GM18907 (cell line): Measurements from ENCODE around the gene QRICH1.
"Not testable (repeated sequence)": the region's sequence is repeated elsewhere in the genome, so short reads cannot be mapped to it uniquely, and the experiment has no call there.

Source experiments
- ATAC-seq: cut with Tn5 transposase; IDR thresholded peaks from one replicate; pipeline ENCODE4 v1.9.1; 2021; ENCODE audit warnings: mild to moderate bottlenecking, moderate library complexity; ENCODE audit not compliant: unreplicated experiment

Gene QRICH1

DNA sequence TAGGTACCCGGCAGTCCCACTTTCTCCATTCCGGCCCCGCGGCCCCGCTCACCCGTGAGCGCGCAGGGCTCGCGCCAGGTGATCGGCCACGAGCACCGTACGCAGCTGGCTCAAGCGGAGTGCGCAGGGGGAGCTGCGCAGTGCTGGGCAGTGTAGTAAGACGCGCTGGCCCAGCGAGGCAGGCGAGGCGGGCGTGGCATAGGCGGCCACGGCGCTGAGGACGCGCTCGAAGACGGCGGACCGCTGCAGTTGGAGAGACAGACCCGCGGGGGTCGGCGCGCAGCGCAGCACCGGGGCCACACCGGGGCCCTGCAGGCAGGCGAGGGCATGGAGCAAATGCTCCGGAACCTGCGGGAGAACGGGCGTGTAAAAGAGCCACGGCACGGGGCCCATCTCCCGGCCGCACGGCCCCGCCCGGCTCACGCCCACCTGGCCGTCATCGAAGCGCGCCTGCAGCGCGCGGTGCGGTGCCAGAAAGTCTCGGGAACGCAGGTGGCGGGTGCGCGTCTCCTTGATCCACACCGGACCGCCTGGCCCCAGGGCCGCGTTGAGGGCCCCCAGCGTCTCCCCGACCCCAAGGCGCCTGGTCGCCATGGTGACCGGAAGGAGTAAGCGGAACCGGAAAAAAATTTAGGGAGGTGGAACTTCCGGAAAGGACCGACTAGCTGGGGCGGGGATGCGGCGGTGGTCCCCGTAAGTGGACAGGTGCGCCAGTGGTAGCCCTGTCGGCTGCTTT is 75.7 kb downstream of the QRICH1 start, which contains the start of gene DALRD3:
DALRD3 (minus strand) TSS at position 610 of the 736 bp plus-strand sequence; CDS start at position 594, 16 bp downstream.
- ATAC-seq = no peak

DNA sequence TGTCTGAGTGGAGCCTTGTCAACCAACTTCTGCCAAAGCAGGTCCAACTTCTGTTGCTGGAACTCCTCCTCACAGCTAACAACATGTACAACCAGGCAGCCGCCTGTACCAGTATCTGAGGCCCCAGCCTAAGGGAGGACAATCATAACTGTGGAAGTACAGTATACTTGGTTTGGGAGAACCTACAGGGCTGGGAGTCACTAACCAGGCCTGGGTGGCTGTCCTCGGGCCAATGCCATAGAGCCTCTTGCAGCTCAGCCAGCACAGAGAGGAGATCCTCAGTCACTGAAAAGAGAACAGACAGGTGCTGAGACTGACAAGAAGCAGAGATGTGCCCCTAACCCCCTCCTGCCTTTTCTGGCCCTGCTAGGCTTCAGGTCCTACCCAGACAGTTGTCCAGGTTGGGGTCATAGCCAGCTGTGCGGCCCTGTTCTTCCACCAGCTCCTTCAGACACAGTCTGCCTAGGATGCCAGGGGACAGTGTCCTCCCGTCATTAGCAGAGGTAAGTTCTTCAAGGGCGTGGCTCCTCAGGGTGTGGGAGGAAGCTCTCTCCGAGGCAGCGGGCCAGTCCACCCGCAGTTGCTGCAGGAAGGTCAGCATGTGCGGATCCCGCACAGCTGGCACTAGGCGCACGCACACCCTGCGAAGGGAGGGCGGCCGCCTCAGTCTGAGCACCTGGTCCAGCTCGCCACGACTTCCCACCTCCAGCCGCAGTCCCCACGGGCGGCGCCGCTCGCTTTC is 76.5 kb downstream of the QRICH1 start:
- no peak for ATAC-seq

DNA sequence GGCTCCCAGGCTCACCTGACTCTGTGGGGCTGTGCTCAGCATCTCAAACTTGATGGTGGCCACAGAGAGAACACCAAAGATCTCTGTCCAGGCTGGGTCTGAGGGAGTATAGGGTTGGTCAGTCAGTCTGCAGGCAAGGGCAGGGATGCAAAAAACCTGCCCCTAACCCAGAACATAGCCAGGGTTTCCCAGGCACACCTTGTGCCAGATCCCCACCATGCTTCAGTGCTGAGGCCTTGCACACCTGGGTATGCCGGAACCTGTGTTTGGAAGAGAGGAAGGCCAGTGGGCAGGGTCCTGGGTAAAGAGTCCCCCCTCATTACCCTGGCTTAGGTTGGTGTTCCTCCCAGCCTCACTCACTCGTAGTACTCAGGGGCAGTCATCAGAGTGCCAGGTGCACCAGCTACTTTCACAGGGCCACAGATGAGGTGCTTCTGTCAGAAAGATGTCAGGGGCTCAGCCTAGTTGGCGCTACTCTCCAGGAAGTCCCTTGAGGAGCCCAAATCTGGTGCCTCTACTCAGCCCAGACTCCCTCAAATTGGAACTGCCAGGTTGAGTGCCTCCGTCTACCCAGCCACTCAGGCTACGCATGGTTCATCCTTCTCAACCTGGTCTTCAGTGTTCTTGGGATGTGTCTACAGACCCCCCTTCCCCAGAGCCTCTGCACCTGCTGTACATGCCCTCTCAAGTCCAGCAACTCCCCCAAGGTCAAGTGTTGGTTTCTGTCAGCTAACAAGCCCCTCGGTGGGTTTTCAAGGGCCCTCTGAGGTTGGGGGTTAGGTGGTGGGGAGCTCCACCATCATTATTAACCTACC is 77.2 kb downstream of the QRICH1 start:
- ATAC-seq = no peak

DNA sequence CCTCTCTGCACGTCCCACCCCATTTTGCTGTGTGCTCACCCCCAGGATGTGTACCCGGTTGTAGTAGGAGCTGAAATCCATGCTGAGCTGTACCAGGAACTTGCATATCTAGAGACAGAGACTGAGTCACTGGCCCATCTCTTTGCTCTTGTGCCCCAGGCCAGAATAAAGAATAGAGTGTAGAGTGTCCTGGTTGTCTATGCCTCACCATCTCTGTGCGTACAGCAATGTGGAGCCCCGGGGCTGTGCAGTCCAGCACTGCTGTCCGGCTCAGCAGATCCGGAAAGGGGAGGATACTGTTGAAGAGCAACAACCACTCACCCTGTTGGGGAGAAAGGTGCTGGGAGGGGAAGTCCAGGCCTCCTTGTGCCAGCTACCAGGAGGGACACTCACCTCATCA is 78.1 kb downstream of the QRICH1 start:
- ATAC-seq = no peak

DNA sequence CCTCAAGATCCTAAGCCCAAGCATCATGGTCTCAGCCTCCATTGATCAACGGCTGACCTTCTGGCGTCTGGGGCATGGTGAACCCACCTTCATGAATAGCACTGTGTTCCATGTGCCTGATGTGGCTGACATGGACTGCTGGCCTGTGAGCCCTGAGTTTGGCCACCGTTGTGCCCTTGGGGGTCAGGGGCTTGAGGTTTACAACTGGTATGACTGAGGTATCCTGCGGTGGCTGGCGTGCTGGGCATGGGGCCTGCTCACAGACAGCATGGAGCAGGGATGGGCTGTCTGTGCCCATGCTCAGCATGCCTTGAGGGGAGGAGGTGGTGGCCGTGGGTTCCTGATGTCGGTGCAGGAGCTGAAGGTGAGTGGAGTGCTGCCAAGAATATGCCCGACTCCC is 78.8 kb downstream of the QRICH1 start:
- no peak for ATAC-seq

DNA sequence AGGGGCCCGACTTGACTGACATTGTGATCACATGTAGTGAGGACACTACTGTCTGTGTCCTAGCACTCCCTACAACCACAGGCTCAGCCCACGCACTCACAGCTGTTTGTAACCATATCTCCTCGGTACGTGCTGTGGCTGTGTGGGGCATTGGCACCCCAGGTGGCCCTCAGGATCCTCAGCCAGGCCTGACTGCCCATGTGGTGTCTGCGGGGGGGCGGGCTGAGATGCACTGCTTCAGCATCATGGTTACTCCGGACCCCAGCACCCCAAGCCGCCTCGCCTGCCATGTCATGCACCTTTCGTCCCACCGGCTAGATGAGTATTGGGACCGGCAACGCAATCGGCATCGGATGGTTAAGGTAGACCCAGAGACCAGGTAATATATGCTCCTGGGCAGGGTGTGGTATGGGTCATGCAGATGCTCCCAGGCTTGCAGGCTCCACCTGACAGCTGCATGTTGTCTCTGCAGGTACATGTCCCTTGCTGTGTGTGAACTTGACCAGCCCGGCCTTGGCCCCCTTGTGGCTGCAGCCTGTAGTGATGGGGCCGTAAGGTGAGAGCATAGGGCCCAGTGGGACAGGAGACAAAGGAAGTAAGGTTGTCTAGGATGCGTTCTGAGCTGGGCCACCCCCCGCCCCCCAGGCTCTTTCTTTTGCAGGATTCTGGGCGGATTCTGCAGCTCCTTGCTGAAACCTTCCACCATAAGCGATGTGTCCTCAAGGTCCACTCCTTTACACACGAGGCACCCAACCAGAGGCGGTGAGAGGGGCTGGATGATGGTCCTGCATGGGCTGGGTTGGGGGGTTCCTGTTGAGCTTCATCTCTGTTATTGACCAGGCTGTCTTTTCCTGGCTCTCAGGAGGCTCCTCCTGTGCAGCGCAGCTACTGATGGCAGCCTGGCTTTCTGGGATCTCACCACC is 79.9 kb downstream of the QRICH1 start:
- no peak for ATAC-seq

DNA sequence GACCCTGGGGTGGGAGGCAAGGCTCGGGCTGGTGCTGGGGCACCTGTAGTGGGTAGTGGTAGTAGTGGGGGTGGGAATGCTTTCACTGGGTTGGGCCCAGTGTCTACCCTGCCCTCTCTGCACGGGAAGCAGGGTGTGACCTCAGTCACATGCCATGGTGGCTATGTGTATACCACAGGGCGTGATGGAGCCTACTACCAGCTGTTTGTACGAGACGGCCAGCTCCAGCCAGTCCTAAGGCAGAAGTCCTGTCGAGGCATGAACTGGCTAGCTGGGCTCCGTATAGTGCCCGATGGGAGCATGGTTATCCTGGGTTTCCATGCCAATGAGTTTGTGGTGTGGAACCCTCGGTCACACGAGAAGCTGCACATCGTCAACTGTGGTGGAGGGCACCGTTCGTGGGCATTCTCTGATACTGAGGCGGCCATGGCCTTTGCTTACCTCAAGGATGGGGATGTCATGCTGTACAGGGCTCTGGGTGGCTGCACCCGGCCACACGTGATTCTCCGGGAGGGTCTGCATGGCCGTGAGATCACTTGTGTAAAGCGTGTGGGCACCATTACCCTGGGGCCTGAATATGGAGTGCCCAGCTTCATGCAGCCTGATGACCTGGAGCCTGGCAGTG is 80.6 kb downstream of the QRICH1 start:
- no peak for ATAC-seq

DNA sequence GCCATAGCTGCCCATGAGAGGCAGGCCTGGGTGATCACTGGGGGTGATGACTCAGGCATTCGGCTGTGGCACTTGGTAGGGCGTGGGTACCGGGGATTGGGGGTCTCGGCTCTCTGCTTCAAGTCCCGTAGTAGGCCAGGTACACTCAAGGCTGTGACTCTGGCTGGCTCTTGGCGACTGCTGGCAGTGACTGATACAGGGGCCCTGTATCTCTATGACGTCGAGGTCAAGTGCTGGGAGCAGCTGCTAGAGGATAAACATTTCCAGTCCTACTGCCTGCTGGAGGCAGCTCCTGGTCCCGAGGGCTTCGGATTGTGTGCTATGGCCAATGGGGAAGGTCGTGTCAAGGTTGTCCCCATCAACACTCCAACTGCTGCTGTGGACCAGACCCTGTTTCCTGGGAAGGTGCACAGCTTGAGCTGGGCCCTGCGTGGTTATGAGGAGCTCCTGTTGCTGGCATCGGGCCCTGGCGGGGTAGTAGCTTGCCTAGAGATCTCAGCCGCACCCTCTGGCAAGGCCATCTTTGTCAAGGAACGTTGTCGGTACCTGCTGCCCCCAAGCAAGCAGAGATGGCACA is 81.3 kb downstream of the QRICH1 start:
- no peak for ATAC-seq

DNA sequence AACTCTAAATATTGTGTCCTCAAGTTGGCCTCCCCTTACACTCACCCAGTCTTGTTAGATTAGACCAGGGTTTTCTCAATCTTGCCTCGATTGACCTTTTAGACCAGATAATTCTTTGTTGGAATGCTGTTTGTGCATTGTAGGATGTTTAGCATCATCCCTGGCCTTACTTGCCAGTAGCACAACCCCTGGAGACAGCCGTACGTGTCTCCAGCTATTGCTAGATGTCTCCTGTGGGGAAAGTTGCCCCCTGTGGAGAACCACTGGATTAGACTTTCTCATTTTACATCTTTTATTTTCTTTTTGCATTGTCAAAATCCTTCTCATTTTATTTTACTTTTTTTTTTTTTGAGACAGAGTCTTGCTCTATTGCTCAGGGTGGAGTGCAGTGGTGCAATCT is 84.5 kb downstream of the QRICH1 start:
- ATAC-seq = no peak

DNA sequence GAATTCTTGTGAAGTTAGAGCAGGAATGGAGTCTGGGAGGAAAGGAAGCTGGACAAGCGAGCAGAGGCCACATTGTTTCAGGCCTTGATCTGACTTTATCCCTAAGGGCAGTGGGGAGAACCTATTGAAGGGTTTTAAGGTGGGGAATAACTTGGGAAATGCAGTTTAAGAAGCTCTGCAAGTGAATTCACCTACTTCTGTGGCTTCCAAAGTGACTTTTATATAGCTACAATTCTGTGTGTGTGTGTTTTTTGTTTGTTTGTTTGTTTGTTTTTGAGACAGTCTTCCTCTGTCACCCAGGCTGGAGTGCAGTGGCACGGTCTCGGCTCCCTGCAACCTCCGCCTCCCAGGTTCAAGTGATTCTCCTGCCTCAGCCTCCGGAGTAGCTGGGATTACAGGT is 85.2 kb downstream of the QRICH1 start:
- ATAC-seq = not testable (repeated sequence)

DNA sequence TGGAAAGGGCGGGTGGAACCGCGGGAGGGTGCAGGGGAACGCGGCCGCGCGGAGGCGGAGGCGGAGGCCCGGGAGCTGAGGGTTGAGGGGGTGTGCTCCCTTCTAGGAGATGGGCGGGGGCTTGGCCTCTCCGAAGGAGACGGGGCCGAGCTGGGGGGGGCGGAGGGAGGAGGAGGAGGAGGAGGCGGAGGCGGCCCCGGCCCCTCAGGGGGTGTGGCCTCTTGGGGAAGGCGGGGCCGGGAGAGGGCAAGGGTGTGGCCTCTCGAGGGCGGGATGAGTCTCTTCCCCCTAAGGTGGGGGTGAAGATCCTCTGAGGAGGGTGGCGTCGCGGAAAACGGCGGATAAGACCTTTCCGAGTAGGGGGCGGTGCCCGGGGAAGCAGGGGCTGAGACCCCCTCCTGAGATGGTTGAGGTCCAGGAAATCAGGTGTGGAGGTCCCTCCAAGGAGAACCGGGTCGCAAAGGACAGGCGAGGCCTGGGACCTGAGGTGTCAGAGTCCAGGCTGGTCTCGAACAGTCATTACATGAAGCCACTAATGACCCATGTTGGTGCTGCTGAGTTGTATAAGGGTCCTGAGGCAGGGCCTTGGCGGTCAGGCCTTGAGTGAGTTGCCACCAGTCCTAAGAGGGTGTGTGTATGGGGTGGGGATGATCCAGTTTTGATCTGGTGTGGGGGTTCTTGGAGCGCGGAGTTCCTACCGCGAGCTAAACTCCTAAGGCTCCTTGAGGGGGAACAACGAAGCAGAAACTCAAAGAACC is 85.9 kb downstream of the QRICH1 start:
- peak; percentile 30 for ATAC-seq

DNA sequence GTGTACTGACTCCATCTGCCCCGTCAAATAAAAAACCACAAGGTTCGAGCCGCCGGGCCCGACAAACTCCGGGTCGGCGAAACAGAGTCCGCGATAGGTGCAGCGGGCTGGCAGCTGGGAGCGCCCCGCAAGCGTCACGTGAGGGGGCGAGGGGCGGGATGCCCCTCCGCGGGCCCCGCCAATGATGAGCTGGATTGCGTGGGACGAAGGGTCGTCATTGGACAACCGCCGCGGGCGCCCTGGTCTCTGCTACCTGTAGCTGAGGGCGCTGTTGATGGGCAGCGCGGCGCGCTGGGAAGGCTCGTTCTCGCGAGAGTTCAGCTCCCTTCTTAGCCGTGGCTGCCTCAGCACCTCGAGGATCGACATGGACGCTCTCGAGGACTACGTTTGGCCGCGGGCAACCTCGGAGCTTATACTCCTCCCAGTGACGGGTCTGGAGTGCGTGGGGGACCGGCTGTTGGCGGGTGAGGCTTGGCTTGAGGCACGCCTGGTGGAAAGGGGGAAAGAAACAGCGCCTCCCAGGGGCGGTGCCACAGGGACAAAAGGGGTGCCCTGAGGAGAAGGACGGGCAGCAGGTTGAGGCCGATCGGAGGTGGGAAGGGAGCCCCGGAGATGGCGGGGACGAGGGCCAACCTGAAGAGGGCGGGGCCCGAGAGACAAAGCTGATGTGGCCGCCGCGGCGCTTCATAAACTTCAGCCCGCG is 86.7 kb downstream of the QRICH1 start, which contains the start of gene WDR6:
WDR6 (plus strand) TSS at position 324 of the 703 bp plus-strand sequence; CDS start at position 365, 41 bp downstream.
- peak; percentile 88 for ATAC-seq

DNA sequence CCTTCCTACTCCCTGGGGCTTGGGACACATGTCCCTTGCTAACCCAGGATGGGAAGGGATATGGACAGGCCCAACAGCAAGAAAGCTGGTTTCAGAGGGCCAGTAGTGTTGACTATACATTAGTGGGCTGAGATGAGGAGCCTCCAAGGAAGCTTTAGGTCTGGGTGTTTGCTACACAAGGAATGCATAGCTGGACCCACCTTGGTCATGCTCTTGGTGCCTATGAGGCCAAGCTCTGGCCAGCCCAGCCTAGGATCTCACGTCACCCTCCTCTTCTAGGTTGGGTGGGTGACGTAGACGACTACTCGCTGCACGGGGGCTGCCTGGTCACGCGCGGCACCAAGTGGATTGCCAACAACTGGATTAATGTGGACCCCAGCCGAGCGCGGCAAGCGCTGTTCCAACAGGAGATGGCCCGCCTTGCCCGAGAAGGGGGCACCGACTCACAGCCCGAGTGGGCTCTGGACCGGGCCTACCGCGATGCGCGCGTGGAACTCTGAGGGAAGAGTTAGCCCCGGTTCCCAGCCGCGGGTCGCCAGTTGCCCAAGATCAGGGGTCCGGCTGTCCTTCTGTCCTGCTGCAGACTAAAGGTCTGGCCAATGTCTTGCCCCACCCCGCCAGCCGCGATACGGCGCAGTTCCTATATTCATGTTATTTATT is 87.3 kb downstream of the QRICH1 start:
- ATAC-seq = peak; percentile 3

DNA sequence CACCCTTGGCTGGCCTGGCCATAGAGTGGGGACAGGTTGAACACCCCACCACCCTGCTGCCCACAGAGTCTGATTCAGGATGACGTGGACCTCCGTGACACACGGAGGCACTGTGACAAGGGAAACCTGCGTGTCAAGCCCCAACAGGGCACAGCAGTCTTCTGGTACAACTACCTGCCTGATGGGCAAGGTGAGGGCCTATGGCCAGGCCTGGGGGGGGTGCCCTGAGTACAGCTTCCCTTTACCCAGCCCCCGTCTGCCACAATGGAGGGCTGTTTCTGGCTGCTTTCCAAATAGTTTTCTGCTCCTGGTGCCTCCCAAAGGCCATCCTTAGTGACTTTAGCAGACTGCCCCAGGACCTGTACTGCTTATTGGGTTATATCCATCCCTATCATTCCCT is 87.9 kb downstream of the QRICH1 start:
- ATAC-seq = no peak

DNA sequence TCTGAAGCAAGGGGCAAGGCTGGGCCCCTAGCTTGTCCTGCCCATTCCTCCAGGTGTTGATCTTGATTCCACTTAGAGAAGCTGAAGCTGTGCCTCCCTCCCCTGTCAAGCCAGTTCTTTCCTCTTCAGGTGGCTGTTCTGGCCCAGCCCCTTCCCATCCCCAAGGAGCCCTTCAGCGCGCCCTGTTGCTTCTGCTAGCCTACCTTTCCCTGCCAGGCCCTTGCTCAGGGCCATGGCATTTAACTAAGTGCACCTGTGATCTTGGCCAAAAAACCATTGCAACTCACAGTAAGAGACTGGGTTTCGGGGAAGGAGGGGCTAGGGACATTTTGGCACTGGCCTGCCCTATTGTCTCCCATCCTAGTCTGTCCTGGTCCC is 88.6 kb downstream of the QRICH1 start:
- no peak for ATAC-seq

DNA sequence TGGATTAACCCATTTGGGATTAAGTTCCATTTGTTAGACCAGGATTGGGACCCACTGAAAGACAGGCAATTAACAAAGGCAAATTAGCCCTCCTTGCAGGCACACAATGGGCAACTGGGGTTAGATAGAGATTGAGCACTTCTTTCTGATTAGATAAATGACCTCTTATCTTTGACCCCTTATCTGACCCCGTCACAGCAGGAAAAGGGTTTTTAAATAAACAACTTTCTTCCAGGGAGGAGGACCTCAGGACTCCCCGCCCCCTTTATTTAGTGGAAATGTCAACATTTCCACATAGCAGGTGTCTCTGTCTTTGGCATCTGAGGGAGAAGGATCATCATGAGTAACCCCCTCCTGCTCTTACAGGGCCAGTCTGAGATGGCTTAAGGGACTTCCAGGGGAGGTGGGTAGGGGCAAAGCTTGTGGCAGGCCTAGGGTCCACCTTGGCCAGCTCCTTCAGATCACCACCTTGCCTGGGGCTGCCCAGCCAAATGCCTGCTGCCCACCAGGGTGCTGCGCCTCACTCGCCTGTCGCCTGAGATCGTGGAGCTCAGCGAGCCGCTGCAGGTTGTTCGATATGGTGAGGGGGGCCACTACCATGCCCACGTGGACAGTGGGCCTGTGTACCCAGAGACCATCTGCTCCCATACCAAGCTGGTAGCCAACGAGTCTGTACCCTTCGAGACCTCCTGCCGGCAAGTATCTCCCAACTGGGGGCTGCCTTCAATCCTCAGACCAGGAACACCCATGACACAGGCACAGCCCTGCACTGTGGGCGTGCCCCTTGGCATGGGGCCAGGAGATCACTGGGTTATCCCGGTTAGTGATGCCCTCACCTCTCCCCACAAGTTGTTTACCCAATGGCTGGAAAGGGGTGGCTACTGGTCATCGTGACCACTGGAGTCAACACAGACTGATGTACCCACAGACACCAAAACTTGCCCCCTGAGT is 89.2 kb downstream of the QRICH1 start:
- ATAC-seq = no peak

DNA sequence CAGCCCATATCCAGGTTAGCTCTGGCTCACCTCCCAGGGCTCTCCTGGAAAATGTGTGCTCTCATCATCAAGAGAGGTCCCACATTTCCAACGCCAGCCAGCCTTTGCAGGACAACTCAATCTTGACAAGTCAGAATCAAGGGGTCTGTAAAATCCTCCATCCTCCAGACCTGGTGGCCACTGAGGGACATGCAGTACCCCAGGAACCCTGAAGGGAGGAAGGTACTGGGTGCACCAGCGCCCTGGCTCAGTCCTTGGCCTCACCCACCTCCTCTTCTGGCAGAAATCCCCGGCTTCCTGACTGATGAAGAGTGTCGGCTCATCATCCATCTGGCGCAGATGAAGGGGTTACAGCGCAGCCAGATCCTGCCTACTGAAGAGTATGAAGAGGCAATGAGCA is 92.7 kb downstream of the QRICH1 start:
- no peak for ATAC-seq
